Activated gamma-delta T cell treated with anti-CD3 and anti-CD28 coated beads, Interleukin-2, amount 50 U/mL, for 16 hours (primary cell): ENCODE measurements around the gene ATP2A1.
"Not testable (repeated sequence)": the region's sequence is repeated elsewhere in the genome, so short reads cannot be mapped to it uniquely, and the experiment has no call there.

Experiments used
- DNase-seq: peaks from one replicate; pipeline ENCODE4 v3.0.0-alpha.2; 2020; ENCODE audit warnings: low read depth

The ATP2A1 gene

DNA sequence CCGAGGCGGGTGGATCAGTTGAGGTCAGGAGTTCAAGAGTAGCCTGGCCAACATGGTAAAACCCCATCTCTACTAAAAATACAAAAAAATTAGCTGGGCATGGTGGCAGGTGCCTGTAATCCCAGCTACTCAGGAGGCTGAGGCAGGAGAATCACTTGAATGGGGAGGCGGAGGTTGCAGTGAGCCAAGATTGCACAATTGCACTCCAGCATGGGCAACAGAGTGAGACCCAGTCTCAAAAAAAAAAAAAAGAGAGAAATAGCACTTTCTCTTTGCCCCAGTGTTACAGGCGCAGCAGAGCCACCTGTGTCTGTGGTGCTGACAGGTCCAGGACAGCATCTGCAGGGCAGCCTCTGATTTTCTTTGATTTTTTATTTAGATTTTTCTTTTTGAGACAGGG lies 3.3 kb downstream of the ATP2A1 start:
- DNase-seq = not testable (repeated sequence)

DNA sequence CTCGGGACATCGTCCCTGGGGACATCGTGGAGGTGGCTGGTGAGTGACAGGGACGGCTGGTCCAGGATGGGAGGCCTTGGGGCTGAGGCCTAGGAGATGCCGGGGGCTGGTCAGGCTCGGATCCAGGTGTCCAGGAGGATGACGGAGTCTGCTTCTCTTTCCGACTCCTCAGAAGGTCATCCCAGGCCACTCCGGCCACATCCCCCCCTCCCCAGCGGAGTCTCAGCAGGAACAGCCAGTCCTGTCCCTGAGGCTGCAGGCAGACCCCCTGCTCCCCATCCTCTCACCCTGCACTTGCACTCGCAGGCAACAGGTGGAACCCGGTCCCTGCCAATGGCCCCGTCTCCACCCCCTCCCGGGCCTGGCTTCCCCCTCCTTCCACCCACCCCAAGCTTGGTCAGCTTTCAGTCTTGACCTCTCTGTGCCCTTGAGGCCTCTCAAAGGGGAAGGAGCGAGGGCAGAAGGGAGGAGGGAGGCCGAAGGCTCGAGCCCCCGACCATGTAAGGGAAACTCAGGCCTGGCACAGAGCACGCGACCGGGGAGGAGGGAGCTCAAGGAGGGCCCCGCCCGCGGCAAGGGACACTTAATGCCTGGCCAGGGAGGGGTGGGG lies 4.4 kb downstream of the ATP2A1 start:
- DNase-seq = no peak

DNA sequence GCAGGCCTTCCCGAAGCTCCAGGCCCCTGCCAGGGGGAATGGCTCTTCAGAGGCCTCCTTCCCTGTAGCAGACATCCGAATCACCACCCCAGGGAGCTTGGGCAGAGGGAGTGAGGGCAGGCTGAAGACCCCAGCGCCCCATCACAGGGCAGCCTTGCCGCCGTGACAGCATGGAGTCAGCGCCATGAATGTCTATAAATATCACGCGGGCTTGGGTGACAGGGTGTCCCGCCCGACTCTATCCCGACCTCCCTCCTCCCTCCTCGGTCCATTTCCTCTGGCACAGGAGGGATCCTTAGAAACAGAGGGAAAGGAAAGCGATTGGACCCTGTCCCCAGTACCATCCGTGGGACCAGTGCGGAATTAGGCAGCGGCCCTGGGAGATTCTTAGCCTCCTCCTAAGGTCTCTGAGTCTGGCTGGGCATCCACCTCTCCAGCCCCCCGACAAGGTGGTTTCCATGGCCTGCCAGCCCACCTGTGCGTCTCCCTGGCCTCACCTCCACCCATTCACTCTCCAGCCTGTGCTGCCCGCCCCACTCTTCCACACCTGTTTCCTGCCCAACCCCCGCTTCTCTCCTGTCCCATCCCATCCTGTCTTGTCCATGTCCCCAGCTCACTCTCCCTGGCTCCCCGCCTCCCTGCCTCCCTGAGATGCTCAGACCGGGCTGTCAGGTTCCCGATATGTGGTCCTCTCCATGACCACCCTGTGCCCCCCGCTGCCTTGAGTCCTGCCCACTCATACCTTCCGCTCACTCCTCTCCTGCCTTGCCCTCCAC lies 5.1 kb downstream of the ATP2A1 start:
- DNase-seq = no peak

DNA sequence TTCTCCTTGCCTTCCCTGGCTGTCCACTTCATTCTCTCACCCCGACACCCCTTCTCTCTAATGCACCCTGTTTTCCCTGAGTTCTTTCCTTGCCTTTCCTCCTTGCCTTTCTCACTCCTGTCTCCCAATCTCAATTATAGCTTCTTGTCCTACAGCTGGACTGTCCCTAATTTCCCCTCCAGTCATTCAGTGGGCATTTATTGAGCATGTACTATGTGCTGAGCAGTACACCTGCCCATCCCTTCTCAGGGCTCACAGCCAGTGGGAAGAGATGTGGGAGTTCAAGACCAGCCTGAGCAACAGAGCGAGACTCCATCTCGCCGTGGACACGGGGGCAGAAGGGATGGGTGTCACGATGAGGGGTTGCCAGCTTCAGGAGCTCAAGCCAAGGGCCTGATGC lies 5.8 kb downstream of the ATP2A1 start:
- DNase-seq = no peak

DNA sequence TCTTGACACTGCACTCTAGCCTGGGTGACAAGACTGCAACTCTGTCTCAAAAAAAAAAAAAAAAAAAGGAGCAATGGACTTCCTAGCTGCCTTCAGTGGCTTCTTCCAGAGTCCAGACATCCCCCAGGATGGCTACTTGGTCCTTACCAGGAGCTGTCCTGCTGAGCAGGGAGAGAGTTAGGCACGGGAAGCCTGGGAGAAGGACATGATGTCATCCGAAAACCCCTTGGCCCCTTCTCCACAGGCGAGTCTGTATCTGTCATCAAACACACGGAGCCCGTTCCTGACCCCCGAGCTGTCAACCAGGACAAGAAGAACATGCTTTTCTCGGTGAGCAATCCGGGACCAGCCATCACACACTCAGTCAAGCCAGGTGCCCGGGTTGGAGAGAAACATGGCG lies 8.7 kb downstream of the ATP2A1 start:
- no peak for DNase-seq

DNA sequence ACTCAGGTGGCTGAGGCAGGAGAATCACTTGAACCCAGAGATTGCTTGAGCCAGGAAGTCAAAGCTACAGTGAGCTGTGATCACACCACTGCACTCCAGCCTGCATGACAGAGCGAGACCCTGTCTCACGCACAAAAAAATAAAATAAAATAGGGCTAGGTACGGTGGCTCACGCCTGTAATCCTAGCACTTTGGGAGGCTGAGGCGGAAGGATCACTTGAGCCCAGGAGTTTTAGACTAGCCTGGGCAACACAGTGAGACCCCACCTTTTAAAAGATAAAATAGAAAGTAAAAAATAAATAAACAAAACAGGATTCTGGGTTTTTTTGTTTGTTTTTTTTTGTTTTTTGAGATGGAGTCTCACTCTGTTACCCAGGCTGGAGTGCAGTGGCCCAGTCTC lies 12.1 kb downstream of the ATP2A1 start:
- DNase-seq = not testable (repeated sequence)

DNA sequence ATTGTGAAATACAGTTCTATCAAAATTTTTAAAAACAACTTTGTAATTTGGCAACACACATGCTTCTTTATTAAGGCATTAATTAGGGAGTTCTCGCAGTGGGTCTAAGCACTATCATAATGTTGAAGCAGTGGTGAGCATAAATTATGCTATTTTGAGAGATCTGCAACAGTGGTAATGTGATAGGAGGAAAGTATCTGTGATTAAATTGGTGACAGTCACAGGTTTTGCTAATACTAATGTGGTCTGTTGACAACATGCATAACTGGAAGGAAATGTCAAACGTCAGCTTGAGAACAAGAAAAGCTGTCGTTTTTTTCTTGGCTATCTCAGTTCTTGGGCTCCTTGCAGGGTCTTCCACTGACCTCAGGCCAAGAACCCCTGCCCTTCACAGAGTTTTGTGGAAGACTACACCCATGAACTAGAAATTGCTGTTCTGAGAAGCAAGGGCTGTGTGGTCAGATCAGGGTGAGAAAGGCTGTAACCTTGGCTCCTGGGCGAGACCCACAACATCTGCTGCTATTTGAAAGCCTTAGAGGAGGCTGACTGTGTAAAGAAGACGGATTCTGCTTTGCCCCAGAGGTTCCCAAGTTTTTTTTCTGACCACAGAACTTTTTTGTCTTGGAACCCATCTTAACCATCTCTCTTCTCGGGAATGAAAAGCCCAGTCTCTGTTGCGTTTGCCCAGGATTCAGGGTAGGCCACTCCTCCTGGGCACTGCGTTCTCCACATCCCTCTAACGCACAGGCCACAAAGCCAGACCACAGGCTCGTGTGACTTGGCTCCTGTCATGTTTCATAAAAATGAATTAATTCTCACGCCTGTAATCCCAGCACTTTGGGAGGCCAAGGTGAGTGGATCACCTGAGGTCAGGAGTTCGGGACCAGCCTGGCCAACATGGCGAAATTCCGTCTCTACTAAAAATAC lies 13.9 kb downstream of the ATP2A1 start:
- DNase-seq = no peak

DNA sequence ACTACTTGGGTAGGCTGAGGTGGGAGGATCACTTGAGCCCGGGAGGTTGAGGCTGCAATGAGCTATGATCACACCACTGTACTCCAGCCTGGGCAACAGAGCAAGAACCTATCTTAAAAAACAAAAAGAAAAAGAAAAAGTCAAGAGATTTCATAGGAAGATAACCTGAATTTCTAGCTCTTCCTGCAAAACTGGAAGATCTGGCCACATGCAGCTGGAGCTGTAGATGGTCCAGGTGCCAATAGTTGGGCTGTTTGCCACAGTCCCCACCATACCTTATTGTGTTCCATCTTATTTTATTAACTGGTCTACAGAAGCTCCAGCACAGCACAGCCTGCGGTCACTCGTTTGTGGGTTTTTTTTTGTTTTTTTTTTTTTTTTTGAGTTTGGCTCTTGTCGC lies 15.0 kb downstream of the ATP2A1 start:
- no peak for DNase-seq

DNA sequence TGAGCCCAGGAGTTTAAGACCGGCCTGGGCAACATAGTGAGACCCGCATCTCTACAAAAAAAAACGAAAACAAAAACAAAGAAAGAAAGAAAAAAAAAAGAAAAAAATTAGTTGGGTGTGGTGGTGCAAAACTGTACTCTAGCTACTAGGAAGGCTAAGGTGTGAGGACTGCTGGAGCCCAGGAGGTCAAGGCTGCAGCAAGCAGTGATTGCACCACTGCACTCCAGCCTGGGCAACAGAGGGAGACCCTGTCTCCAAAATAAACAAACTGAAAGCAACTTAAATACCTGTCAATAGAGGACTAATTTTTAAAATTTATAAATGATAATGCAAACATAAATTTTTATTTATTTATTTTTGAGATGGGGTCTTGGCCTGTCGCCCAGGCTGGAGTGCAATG lies 17.3 kb downstream of the ATP2A1 start:
- DNase-seq = no peak

DNA sequence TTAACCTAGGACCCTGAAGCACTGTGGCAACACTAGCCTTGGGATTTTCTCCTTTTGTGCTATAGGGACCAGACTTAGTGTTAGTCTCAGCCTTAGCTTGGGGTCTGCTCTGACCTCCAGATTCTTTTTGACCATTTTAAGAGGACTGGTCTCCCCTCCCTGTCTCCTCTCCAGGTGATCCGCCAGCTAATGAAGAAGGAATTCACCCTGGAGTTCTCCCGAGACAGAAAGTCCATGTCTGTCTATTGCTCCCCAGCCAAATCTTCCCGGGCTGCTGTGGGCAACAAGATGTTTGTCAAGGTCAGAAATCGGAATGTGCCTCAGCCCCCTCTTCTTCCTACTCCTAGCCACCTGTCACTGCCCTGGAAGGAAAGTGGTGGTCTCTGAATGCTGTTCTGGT lies 19.5 kb downstream of the ATP2A1 start:
- no peak for DNase-seq

DNA sequence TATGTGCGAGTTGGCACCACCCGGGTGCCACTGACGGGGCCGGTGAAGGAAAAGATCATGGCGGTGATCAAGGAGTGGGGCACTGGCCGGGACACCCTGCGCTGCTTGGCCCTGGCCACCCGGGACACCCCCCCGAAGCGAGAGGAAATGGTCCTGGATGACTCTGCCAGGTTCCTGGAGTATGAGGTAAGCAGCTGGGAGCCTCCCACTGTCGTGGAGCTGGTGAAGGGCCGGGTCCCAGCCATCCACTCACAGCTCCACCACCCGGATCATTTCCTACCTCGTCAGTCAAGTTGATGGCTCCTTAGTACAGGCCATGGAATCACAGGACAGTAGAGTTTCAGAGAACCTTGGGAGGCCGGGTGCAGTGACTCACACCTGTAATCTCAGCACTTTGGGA lies 20.0 kb downstream of the ATP2A1 start:
- no peak for DNase-seq

DNA sequence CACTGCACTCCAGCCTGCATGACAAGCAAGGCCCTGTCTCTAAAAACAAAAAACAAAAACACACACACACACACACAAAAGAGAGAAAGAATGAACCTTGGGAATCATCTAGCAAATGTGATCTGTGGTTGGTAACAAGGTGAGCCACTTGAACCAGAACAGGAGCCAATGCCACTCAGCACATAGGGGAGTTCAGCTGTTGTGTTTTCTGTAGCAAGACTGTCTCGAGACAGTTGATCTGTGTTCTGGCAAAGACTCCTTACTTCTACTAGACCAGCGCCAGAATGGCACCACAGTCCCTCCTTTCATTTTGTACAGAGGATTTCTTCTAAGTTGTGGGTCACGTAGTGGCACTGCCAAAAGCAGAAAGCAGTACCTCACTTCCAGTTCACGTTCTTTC lies 20.7 kb downstream of the ATP2A1 start:
- DNase-seq = no peak

DNA sequence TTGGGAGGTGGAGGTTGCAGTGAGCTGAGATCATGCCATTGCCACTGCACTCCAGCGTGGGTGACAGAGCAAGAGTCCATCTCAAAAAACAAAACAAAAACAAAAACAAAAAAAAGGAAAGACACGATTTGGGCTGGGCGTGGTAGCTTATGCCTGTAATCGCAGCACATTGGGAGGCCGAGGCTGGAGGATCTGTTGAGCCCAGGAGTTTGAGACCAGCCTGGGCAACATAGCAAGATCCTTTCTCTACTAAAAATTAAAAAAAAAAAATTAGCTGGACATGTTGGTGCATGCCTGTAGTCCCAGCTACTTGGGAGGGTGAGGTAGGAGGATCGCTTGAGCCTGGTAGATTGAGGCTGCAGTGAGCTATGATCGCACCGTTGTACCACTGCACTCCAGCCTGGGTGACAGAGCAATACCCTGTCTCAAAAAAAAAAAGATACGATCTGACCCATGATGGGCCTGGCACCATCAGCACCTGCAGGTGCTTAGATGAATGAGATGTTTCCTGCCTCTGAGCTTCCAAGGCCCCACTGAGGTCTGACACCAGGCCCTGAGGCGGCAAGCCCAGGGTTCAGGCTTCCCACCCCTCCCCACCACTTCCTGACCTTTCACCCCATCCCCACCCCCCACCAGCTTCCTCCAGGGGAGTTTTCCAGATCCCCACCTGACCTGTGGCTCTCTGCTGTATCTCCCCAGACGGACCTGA lies 21.7 kb downstream of the ATP2A1 start:
- DNase-seq = no peak

DNA sequence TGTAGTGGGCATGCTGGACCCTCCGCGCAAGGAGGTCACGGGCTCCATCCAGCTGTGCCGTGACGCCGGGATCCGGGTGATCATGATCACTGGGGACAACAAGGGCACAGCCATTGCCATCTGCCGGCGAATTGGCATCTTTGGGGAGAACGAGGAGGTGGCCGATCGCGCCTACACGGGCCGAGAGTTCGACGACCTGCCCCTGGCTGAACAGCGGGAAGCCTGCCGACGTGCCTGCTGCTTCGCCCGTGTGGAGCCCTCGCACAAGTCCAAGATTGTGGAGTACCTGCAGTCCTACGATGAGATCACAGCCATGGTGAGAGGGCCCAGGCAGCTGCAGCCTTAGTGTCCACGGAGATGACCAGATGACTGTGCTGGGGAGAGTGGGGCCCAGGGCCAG lies 22.3 kb downstream of the ATP2A1 start:
- DNase-seq = no peak

DNA sequence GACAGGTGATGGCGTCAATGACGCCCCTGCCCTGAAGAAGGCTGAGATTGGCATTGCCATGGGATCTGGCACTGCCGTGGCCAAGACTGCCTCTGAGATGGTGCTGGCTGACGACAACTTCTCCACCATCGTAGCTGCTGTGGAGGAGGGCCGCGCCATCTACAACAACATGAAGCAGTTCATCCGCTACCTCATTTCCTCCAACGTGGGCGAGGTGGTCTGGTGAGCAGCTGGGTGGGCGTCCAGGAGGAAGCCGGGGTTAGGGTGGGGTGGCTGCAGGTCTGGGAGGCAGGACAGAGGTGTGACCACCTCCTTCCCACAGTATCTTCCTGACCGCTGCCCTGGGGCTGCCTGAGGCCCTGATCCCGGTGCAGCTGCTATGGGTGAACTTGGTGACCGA lies 23.6 kb downstream of the ATP2A1 start:
- no peak for DNase-seq

DNA sequence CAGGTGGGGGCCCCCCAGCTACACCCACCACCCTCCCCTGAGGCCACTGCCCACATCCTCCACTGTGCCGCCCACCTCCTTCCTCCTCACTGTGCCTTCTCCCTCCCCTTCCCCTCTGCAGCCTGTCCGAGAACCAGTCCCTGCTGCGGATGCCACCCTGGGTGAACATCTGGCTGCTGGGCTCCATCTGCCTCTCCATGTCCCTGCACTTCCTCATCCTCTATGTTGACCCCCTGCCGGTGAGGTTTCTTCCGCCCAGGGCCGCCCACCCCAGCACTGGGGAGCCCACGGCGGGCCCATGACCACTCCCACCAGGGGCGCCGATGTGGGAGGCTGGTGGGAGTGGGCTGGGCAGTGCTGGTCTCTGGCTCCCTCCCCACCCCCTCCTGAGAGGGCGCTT lies 24.6 kb downstream of the ATP2A1 start:
- DNase-seq = no peak

DNA sequence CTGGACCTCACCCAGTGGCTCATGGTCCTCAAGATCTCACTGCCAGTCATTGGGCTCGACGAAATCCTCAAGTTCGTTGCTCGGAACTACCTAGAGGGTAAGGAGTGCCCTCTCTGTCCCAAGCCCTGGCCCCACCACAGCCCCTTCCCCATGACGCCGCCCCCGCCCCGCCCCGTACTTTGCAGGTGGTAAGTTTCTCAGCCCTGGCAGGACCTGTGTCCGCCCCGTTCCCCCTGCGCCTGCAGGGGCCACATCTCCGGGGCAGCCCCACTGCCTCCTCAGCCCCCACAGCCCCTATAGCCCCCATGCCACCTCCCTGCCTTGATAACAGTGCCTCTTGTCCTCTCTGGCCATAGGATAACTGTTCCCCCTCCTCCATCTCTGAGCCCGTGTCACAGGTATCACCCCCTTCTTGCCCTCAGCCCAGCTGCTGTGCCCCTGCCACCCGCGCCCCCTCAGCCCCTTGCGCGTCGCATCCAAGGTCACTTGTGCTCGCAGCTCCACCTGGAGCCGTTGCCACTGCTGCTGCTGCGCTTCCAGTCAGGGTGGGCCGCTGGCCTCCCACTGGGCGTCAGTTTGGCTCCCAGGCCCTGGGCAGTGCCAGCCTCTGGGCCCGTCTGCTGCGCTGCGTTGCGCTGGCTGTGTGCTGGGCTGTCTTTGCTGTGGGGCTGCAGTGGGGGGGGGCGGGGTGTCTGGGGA lies 25.2 kb downstream of the ATP2A1 start:
- DNase-seq = no peak

DNA sequence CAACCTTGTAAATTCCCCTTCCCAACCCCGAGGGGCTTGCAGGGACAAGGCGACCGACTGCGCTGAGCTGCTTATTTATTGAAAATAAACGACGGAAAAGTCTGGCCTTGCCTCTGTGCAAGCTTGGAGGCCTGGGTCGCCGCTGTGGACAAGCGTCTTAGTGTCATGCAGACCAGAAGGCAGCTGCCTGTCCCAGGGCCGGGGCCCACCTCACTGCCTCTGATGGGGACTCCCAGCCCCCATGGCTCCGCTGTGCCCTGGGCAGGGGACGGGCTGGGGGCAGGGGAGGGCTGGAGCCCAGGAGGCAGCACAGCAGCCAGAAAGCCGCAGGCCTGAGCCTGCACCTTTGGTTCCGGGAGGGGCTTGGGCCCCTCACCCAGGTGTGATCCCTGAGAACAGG lies 26.1 kb downstream of the ATP2A1 start:
- no peak for DNase-seq

DNA sequence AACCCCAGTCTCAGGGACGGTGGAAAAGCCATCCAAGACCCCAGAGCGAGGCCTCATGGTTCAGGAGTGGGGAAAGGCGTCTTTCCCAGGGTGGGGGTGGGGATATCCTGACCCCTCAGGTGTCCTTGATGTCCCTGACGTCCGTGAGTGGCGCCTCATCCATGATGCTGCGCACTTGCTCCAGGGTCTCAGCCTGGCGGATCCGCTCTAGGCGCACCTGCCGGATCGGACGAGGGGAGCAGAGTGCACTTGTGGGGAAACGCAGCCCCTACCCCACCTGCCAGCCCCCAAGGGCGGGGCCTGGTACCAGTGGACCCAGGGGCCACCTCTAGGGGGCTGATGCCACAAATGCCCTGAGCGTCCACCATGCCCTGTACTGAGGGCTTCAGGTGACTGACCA lies 26.5 kb downstream of the ATP2A1 start:
- no peak for DNase-seq

DNA sequence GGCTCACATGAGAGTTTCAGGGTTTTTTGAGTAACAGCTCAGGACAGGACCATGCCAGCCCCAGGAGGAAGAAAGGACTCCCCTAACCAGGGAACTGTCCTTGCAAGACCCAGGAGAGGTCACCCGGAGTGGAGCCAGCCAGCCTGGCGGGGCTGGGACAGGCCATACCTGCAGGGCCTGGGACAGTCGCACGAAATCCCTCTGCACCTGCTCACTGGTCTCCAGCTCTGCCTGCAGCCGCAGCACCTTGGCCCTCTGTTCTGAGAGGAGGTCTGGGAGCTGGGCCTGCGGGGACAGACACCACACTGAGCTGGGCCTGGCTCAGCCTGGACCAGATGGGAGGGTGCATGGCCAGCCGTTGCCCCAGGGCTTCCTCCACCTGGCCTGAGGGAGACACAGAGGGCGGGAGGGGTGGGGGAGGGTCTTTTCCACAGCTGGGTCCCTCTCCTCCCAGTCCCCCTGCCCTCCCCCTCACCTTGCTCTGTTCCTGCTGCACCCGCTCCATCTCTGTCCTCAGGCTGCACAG lies 27.0 kb downstream of the ATP2A1 start:
- DNase-seq = no peak

DNA sequence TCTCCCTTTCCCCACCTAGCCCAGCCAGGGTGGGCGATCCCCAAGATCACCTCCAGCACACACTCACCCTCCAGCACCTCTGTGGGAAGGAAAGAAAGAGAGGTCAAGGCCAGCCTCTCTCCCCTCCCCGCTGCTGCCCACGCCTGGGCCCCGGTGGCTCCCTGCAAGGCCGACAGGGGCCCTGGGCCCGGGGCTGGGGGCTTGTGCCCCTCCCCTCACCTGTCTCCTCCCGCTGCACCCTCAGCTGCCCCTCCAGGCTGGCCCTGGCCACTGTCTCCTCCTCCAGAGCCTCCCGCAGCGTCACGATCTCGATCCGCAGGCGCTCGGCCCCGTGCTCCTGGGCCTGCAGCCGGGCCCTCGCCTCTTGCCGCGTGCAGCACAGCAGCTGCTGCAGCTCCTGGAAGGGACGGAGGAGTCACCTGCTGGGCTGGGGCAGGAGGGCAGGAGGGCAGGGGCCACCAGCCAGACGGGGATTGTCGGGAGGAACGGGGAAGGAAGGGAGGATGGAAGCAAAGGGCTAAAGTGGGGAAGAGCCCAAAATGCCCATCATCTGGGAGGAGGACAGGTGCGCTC lies 27.6 kb downstream of the ATP2A1 start:
- no peak for DNase-seq
